ENCODE measurements around the gene CALR.

DNA sequence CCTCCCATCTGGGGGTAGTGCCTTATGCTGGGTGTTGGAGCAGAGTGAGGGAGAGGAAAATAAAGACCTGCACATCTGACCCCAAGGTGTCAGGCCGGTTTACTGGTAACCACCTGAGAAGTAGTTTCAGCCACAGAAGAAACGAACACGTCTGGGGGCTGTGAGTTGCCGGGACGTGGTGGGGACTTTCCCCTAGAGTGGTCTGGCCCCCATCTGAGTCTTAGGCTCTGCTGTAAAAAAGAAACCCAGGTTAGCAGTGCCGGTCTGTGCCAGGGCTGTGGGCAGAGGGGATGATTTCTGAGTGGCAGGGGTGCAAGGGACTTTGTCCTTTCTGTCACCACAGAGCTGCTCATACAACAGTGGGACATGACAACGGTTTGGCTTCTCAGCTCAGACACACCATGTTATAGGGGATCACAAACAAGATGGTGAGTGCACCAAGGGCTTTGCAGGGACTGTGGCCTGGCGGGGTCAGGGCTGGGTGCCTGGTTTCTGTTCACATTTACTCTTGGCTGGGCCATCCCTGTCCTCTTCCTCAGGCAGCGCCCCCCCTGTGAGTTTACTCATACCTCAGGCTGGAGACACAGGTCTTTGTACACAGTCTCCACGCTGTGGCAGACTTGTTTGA, 38.4 kb upstream of the CALR start:
- TF ChIP-seq, protein P1, sequence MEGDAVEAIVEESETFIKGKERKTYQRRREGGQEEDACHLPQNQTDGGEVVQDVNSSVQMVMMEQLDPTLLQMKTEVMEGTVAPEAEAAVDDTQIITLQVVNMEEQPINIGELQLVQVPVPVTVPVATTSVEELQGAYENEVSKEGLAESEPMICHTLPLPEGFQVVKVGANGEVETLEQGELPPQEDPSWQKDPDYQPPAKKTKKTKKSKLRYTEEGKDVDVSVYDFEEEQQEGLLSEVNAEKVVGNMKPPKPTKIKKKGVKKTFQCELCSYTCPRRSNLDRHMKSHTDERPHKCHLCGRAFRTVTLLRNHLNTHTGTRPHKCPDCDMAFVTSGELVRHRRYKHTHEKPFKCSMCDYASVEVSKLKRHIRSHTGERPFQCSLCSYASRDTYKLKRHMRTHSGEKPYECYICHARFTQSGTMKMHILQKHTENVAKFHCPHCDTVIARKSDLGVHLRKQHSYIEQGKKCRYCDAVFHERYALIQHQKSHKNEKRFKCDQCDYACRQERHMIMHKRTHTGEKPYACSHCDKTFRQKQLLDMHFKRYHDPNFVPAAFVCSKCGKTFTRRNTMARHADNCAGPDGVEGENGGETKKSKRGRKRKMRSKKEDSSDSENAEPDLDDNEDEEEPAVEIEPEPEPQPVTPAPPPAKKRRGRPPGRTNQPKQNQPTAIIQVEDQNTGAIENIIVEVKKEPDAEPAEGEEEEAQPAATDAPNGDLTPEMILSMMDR (IDR thresholded peaks at IDR 0.05): no peak
- TF ChIP-seq POLR2A (IDR thresholded peaks at IDR 0.05) (no peak), POLR2AphosphoS5 (IDR thresholded peaks at IDR 0.05) (no peak), EP300 (IDR thresholded peaks at IDR 0.05) (no peak)
